ENCODE measurements around the gene XRN2. TPM values are rescaled to one million over a fixed set of nuclear protein-coding genes. Genes with fewer than 3 reads are reported as not detected.

The XRN2 gene
- total RNA-seq, result 10 to 100 TPM; 39.0 to 41.8 TPM

DNA sequence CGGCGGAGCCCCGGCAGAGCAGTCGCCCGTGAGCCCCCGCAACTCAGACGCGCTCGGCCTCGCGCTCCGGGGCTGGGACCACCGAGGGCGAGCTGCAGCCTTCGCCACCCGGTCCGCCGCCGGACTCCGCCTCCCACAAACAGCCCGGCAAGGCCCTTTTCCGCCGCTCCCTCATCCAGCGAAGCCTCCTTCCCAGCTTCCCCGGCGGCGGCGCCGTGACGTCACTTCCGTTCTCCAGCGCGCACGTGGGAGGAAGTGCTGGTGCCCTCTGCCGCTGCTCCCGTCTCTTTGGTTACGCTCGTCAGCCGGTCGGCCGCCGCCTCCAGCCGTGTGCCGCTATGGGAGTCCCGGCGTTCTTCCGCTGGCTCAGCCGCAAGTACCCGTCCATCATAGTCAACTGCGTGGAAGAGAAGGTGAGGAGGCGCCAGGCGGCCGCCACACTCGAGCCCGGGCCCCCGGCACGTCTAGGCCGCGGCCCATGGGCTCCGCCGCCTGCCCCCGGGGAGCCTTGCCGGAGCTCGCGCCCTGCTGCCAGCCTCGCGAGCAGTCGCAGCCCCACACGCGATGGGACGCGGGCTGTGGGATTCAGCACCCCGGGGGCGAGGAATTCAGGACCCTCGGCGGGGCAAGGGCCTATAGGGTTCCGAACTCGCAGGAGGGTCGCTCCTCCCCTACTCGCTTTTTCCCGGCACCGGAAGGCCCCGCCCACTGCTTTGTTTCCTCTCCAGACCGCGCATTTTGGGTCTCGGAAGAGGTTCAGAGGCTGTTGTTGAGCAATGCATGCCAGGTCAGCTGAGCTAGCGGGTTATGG lies at the start of gene XRN2:
Gene XRN2, plus strand, starts transcription at position 271 of the 811 bp plus-strand sequence. Its CDS starts 68 bp downstream, at position 339.
- peak; percentile 97 for DNase-seq
- Histone ChIP-seq H3K9ac (ENCODE audit: low read depth in 2 of 2, low read length in 2 of 2) (peak within 1 kb of the TSS; percentile 90 to 97), H3K36me3 (no peaks in the 10 kb centered on the region), H3K9me3 (no peaks in the 10 kb centered on the region), H3K4me3 (peak within 1 kb of the TSS; percentile 87), H3K27ac (peak within 1 kb of the TSS; percentile 89), H3K4me1 (no peaks in the 10 kb centered on the region), H3K27me3 (no peaks in the 10 kb centered on the region)
- no peak for TF ChIP-seq CTCF (IDR thresholded peaks at IDR 0.05)
- intact Hi-C loops (cut with DNase I), result no loop called here

DNA sequence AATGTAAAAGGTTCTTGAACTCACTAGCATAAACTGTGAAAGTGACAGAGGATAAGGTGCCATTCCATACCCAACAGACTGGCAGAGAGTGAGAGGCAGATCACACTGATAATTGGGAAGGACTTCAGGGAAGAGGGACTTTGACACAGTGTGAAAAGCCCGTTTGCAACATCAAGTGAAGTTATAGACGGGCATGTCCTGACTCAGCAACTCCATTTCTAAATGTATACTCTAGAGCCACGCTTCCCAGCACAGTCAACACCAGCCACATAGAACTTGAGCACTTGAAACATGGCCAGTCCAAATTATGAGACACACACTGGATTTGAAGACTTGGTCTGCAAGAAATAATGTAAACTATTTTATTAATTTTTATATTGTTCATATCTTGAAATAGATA lies 45.9 kb upstream of the XRN2 start:
- no peak overlapping the region for H3K27ac ChIP-seq
- no peak for TF ChIP-seq CTCF (IDR thresholded peaks at IDR 0.05)
- no peak overlapping the region for H3K4me3 ChIP-seq
- DNase-seq, result no peak
- H3K36me3 ChIP-seq, result no peaks in the 10 kb centered on the region
- H3K27me3 ChIP-seq, result no peaks in the 10 kb centered on the region
- H3K4me1 ChIP-seq, result no peaks in the 10 kb centered on the region
- no peak overlapping the region for H3K9ac ChIP-seq (ENCODE audit: low read depth in 2 of 2, low read length in 2 of 2)
- no peaks in the 10 kb centered on the region for H3K9me3 ChIP-seq
- intact Hi-C loops (cut with DNase I), result no loop called here

- intact Hi-C loops (cut with DNase I), result no loop called here
- H3K9ac ChIP-seq (ENCODE audit: low read depth in 2 of 2, low read length in 2 of 2), result no peak overlapping the region
- no peaks in the 10 kb centered on the region for H3K36me3 ChIP-seq
- no peaks in the 10 kb centered on the region for H3K27me3 ChIP-seq
- no peak overlapping the region for H3K27ac ChIP-seq
- no peaks in the 10 kb centered on the region for H3K9me3 ChIP-seq
- H3K4me3 ChIP-seq, result no peak overlapping the region
- H3K4me1 ChIP-seq, result no peaks in the 10 kb centered on the region
- DNase-seq, result no peak
- no peak for TF ChIP-seq CTCF (IDR thresholded peaks at IDR 0.05)
Observed at GRCh38 chr20:21258411-21258810, 44.7 kb upstream of the XRN2 start.

GRCh38 chr20:21259346-21259745 lies 43.8 kb upstream of the XRN2 start:
- H3K36me3 ChIP-seq, result no peaks in the 10 kb centered on the region
- no peak overlapping the region for H3K27ac ChIP-seq
- no peak for TF ChIP-seq CTCF (IDR thresholded peaks at IDR 0.05)
- no peaks in the 10 kb centered on the region for H3K27me3 ChIP-seq
- no peaks in the 10 kb centered on the region for H3K9me3 ChIP-seq
- DNase-seq, result no peak
- H3K4me1 ChIP-seq, result no peaks in the 10 kb centered on the region
- no peak overlapping the region for H3K9ac ChIP-seq (ENCODE audit: low read depth in 2 of 2, low read length in 2 of 2)
- no peak overlapping the region for H3K4me3 ChIP-seq
- intact Hi-C loops (cut with DNase I), result no loop called here

- Histone ChIP-seq H3K27ac (no peak overlapping the region), H3K9ac (ENCODE audit: low read depth in 2 of 2, low read length in 2 of 2) (no peak overlapping the region), H3K9me3 (no peaks in the 10 kb centered on the region), H3K36me3 (no peaks in the 10 kb centered on the region), H3K4me3 (no peak overlapping the region), H3K4me1 (no peaks in the 10 kb centered on the region), H3K27me3 (no peaks in the 10 kb centered on the region)
- DNase-seq, result no peak
- intact Hi-C loops (cut with DNase I), result no loop called here
- TF ChIP-seq CTCF (IDR thresholded peaks at IDR 0.05), result no peak
Observed at GRCh38 chr20:21262812-21263211, 40.3 kb upstream of the XRN2 start.
